ENCODE results near the gene DMPK.

GRCh38 chr19:45823182-45823581 lies 40.9 kb upstream of the DMPK start:
- TF ChIP-seq CTCF (IDR thresholded peaks at IDR 0.05; ENCODE audit: insufficient read depth, low read length): no peak
- no peak for TF ChIP-seq POLR2AphosphoS5 (IDR thresholded peaks at IDR 0.05; ENCODE audit: low read depth)
- TF ChIP-seq REST (IDR thresholded peaks at IDR 0.05; ENCODE audit: insufficient replicate concordance, low read depth): no peak
- TF ChIP-seq GABPA (IDR thresholded peaks at IDR 0.05; ENCODE audit: low read depth): no peak
- TF ChIP-seq SPI1 (IDR thresholded peaks at IDR 0.05; ENCODE audit: borderline replicate concordance, low read depth): no peak
